Measurements from ENCODE around the gene ACTN2. TPM values are rescaled to one million over a fixed set of nuclear protein-coding genes. Genes with fewer than 3 reads are reported as not detected.

ACTN2 gene
- total RNA-seq, 4 donors from 2014 or later, result 0.21 to 1.1 (median 0.65) TPM

DNA sequence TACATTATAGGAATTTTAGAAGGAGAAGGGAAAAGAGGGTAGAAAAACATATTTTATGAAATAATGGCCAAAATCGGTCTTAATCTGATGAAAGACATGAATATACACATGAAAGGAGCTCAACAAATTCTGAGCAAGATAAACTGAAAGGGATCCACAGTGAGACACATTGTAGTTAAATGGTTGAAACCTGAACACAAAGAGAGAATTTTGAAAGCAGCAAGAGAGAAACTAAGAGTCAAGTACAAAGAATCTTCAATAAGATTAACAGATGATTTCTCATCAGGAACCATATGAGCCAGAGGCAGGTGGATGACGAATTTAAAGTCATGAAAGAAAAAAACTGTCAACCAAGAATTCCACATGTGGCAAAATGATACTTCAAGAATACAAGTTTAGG is 93.0 kb downstream of the ACTN2 start:
- H3K36me3 ChIP-seq, result no peaks in the 10 kb centered on the region
- no peak overlapping the region for H3K4me3 ChIP-seq
- H3K27ac ChIP-seq, result no peak overlapping the region
- no peak for DNase-seq (ENCODE audit: low spot score in 2 of 2)
- H3K9me3 ChIP-seq, result peaks cover 0 to 23% (median 4%) of the 10 kb centered on the region in 4 donors
- 89 to 93% methylated on average over 2 of the region's 2 CpGs for WGBS, 2 donors
- no peaks in the 10 kb centered on the region for H3K27me3 ChIP-seq
- TF ChIP-seq, protein P1, sequence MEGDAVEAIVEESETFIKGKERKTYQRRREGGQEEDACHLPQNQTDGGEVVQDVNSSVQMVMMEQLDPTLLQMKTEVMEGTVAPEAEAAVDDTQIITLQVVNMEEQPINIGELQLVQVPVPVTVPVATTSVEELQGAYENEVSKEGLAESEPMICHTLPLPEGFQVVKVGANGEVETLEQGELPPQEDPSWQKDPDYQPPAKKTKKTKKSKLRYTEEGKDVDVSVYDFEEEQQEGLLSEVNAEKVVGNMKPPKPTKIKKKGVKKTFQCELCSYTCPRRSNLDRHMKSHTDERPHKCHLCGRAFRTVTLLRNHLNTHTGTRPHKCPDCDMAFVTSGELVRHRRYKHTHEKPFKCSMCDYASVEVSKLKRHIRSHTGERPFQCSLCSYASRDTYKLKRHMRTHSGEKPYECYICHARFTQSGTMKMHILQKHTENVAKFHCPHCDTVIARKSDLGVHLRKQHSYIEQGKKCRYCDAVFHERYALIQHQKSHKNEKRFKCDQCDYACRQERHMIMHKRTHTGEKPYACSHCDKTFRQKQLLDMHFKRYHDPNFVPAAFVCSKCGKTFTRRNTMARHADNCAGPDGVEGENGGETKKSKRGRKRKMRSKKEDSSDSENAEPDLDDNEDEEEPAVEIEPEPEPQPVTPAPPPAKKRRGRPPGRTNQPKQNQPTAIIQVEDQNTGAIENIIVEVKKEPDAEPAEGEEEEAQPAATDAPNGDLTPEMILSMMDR (IDR thresholded peaks at IDR 0.05), result no peak
- TF ChIP-seq EP300 (IDR thresholded peaks at IDR 0.05) (no peak), POLR2A (IDR thresholded peaks at IDR 0.05) (no peak)
- no peaks in the 10 kb centered on the region for H3K4me1 ChIP-seq

DNA sequence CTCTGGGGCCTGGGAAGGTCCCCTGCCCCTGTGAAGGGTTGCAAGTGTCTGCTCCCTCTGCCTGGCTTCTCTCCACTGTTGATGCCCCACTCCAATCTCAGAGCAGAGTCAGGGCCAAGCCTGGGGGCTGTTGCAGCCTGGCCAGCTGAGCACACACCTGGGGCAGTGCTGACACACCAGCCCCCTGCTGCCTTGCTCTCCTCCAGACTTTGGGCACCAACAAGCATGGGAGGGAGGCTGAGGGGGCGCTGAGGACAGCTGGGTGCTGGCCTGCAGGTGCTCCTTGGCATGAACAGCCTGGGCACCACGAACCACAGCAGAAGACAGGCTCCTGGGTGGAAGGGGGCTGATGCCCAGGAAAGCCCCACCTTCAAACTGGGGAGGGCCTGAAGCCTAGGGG is 99.2 kb downstream of the ACTN2 start:
- Histone ChIP-seq H3K36me3 (no peaks in the 10 kb centered on the region), H3K4me1 (no peaks in the 10 kb centered on the region), H3K27me3 (no peaks in the 10 kb centered on the region), H3K4me3 (no peak overlapping the region), H3K9me3 (no peaks in the 10 kb centered on the region), H3K27ac (no peak overlapping the region)
- WGBS, 2 donors, result 38% methylated on average over 2 of the region's 2 CpGs; no CpG with 5 or more reads in 1 of the 2 donors
- DNase-seq (ENCODE audit: low spot score in 2 of 2), result no peak
- TF ChIP-seq, protein P1 (IDR thresholded peaks at IDR 0.05), result no peak
- TF ChIP-seq POLR2A (IDR thresholded peaks at IDR 0.05), result no peak
- TF ChIP-seq EP300 (IDR thresholded peaks at IDR 0.05), result no peak

DNA sequence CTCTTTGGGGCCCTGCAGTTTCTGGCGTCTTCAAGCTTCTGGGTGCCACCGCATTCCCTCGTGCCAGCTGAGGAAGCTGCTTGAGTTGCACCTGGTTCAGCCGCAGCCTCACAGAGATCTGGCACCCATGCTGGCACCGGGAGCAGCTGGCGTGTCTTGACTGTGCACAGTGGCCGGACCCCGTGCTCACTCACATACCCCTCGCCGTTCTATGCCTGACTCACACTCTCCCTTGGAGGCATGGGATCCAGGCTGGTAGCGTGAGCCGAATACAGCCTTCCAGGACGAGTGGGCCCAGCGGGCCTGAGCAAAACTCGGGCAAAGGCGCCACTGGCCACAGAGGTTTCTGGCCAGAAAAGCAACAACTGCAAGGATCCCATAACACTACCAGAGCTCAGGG is 100.2 kb downstream of the ACTN2 start:
- 95 to 96% methylated on average over 7 to 13 of the region's 16 CpGs for WGBS, 2 donors
- Histone ChIP-seq H3K36me3 (no peaks in the 10 kb centered on the region), H3K27me3 (no peaks in the 10 kb centered on the region), H3K27ac (no peak overlapping the region), H3K9me3 (no peaks in the 10 kb centered on the region), H3K4me1 (no peaks in the 10 kb centered on the region), H3K4me3 (no peak overlapping the region)
- TF ChIP-seq POLR2A (IDR thresholded peaks at IDR 0.05) (no peak), EP300 (IDR thresholded peaks at IDR 0.05) (no peak)
- TF ChIP-seq, protein P1 (IDR thresholded peaks at IDR 0.05), result no peak
- DNase-seq (ENCODE audit: low spot score in 2 of 2), result no peak

DNA sequence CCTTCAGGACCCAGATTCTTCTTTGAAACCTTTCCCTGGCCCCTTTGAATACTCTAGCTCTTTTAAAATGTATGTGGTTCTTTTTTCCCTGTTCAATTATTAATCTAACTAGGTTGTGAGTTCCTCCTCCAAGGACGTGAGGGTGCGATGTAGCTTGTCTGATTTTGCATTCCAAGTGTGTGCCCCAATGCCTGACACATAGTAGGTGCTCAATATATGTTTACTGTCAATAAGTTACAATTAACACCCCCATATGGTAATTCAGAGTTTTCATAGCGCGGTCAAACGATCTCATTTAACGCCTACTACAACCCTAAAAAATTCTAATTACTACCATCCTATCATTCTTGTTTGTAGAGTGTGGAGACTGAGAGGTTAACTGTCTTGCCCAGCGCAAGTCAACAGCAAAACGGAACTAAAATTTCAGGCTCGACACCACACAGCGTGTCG is 108.3 kb downstream of the ACTN2 start:
- Histone ChIP-seq H3K27me3 (no peaks in the 10 kb centered on the region), H3K4me3 (peak overlapping the region; percentile 66 to 95 (median 83)), H3K27ac (peak overlapping the region in 3 of 4 donors; percentile 45 to 92 (median 82)), H3K36me3 (no peaks in the 10 kb centered on the region), H3K4me1 (peaks cover 0 to 27% (median 13%) of the 10 kb centered on the region in 4 donors), H3K9me3 (no peaks in the 10 kb centered on the region)
- DNase-seq (ENCODE audit: low spot score in 2 of 2), result peak in 1 of 2 donors; percentile 14
- TF ChIP-seq EP300 (IDR thresholded peaks at IDR 0.05) (no peak), POLR2A (IDR thresholded peaks at IDR 0.05) (no peak)
- TF ChIP-seq, protein P1 (IDR thresholded peaks at IDR 0.05), result no peak
- WGBS, 2 donors, result 12 to 17% methylated on average over 11 of the region's 11 CpGs

DNA sequence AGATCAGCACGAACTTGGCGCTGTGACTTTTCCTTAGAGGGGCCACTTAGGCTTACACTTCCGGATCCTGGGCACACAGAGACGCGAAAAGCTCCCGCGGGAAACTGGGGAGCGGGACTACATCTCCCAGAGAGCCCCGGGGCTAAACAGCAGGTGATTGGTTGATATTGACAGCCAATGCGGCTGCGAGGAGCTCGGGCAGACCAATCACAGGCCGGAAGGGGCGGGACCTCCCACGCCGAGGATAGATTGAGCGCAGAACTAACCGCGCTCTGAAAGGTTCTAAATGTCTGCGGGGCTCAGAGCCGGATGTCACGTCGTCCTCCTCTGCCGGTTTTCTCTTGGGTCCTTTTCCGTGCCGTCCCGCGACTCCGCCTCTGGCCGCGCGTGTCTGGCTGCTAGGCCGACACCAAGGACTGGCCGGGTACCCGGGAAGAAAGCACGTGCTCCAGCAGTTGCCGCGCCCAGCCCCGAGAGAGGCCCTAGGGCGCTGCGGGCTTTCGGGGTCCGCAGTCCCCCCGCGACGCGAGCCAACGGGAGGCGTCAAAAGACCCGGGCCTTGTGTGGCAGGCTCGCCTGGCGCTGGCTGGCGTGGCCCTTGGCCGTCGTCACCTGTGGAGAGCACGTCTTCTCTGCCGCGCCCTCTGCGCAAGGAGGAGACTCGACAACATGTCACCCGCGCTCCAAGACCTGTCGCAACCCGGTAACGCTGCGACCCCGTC is 108.9 kb downstream of the ACTN2 start, which contains the start of gene MTR:
Gene MTR, plus strand, starts transcription at position 258 of the 722 bp plus-strand sequence. Its CDS starts 412 bp downstream, at position 670.
- WGBS, 2 donors, result 0 to 1% methylated on average over 28 to 67 of the region's 67 CpGs
- peak within 1 kb of the TSS; percentile 63 to 92 (median 90) for H3K27ac ChIP-seq
- H3K27me3 ChIP-seq, result no peaks in the 10 kb centered on the region
- TF ChIP-seq EP300 (IDR thresholded peaks at IDR 0.05), result peak; percentile 32 to 91
- peak; percentile 52 to 88 for TF ChIP-seq POLR2A (IDR thresholded peaks at IDR 0.05)
- TF ChIP-seq, protein P1 (IDR thresholded peaks at IDR 0.05), result peak in 1 of 5 experiments; percentile 38
- H3K36me3 ChIP-seq, result no peaks in the 10 kb centered on the region
- H3K9me3 ChIP-seq, result no peaks in the 10 kb centered on the region
- peaks cover 0 to 31% (median 13%) of the 10 kb centered on the region in 4 donors for H3K4me1 ChIP-seq
- H3K4me3 ChIP-seq, result peak within 1 kb of the TSS; percentile 66 to 95 (median 83)
- DNase-seq (ENCODE audit: low spot score in 2 of 2), result peak; percentile 97 to 99

Data from tibial nerve (tissue), 4 donors.